Left ventricle myocardium superior (tissue), 1 donor: ENCODE results near the gene EMP3. TPM values are rescaled to one million over a fixed set of nuclear protein-coding genes. Genes with fewer than 3 reads are reported as not detected.
"Not testable (repeated sequence)": the region's sequence is repeated elsewhere in the genome, so short reads cannot be mapped to it uniquely, and the experiment has no call there.

Source experiments
- ATAC-seq: fragments of 200-7000 bp; cut with Tn5 transposase; one replicate; pipeline ENCODE4 v1.9.1; 2020; ENCODE audit warnings: mild to moderate bottlenecking, moderate library complexity
- DNase-seq: peaks from one replicate; pipeline ENCODE4 v3.0.0-alpha.2; 2020
- intact Hi-C: fragments of 100-400 bp; cut with micrococcal nuclease; formaldehyde crosslinking; loops from one replicate; pipeline ENCODE4 v1.11.0; 2022
- long read RNA-seq: library from polyadenylated mRNA; unstranded; transcript quantifications from one replicate; pipeline ENCODE4 v2.0.0, GENCODE V29; 2021
- total RNA-seq: library from RNA; stranded (reverse); fragmentation: NEBNext Ultra II Directional; extraction: Animal tissue kit (Norgen Biotek cat#: 25700); gene quantifications from one replicate; pipeline ENCODE4 v1.2.1, GENCODE V29; 2021
- donor health status: DM: no; HTN: yes; CAD: no; lungs with severe emphysema.

The EMP3 gene, protein sequence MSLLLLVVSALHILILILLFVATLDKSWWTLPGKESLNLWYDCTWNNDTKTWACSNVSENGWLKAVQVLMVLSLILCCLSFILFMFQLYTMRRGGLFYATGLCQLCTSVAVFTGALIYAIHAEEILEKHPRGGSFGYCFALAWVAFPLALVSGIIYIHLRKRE
- total RNA-seq, result 33.8 TPM
- long read RNA-seq, transcript EMP3-201 (5 exons, 876 nt), result major isoform, 24 of 26 reads
- long read RNA-seq, partial matches to known transcripts, result 0 of 26 reads
- long read RNA-seq, other reads (novel, unspliced or antisense), result 0 of 26 reads

DNA sequence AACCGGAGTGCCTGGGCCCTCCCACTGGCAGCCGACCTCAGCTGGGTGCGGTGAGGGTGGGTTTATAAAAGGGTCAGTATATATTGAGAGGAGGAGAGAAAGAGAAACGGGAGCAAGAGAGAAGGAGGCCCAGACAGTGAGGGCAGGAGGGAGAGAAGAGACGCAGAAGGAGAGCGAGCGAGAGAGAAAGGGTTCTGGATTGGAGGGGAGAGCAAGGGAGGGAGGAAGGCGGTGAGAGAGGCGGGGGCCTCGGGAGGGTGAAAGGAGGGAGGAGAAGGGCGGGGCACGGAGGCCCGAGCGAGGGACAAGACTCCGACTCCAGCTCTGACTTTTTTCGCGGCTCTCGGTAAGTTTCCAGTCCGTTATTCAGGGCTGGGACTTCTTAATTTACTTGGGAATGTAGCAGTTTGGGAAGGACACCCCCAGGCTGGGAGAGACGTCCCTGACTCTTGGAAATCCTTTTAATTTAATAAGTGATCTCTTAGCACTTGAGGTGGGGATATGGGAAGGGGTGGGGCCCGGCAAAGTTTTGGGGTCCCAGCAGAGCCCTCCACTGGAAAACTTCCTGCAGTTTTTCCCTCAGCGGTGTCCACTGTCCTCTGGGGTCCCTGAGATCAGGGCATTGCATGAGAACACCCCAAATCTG is at the start of gene EMP3:
TSS of gene EMP3 (plus strand) at position 288 of the 646 bp plus-strand sequence. CDS start 1,293 bp downstream, outside the sequence.
- intact Hi-C loops, result no loop called here
- ATAC-seq (peak; percentile 39), DNase-seq (peak; percentile 85)

DNA sequence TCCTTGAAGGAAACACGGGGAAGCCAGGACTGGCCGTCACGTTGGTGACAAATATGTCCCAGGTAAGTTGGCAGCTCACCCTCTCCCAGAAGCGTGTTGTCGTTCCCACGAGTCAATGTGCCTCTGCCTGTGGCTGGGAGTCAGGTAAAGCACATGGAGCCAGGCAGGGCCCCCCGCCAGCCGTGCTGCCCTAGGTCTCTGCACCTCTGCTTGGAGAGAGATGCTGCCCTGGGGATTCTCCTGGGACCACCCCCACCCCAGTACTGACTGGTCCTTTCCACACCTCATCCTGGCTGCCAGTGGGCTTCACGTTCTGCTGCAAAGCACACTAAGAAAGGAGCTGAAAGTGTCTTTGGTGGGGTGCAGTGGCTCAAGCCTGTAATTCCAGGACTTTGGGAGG is 45.6 kb upstream of the EMP3 start:
- intact Hi-C loops, result no loop called here
- ATAC-seq (no peak), DNase-seq (no peak)

GRCh38 chr19:48283908-48284307 is 41.4 kb upstream of the EMP3 start:
- ATAC-seq, result no peak
- intact Hi-C loops, result no loop called here
- no peak for DNase-seq

DNA sequence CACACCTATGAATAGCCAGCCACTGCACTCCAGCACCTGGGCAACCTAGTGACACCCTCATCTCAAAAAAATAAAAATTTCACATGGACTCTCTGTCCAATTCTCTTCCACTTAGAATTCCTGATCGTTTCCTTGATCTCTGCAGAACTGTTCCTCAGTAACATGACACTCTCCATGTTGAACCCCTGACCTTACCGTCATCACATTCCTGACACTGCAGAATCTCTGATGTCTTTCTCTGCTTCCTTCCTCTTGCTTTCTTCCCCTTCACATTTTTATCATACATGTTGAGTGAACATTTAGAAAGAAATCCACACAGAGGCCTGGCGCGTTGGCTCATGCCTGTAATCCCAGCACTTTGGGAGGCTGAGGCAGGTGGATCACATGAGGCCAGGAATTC is 40.5 kb upstream of the EMP3 start:
- no peak for ATAC-seq
- intact Hi-C loops, result no loop called here
- DNase-seq, result no peak

DNA sequence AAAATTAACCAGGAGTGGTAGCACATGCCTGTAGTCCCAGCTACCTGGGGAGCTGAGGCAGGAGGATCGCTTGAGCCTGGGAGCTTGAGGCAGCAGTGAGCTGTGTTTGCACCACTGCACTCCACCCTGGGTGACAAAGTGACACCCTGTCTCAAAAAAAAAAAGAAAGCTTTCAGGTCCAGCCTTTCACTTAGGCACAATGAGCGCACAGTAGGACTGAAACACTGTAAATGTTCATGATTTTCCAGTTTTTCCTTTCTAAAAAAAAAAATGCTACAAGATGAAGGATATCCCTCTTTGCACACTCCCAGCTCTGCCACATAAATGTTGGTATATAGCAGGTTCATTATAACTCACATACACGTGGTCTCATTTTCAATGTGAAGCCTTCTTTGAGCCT is 37.6 kb upstream of the EMP3 start:
- intact Hi-C loops, result no loop called here
- DNase-seq, result no peak
- no peak for ATAC-seq

GRCh38 chr19:48290401-48290770 is 35.0 kb upstream of the EMP3 start:
- intact Hi-C loops, result no loop called here
- ATAC-seq, result peak; percentile 40
- no peak for DNase-seq

DNA sequence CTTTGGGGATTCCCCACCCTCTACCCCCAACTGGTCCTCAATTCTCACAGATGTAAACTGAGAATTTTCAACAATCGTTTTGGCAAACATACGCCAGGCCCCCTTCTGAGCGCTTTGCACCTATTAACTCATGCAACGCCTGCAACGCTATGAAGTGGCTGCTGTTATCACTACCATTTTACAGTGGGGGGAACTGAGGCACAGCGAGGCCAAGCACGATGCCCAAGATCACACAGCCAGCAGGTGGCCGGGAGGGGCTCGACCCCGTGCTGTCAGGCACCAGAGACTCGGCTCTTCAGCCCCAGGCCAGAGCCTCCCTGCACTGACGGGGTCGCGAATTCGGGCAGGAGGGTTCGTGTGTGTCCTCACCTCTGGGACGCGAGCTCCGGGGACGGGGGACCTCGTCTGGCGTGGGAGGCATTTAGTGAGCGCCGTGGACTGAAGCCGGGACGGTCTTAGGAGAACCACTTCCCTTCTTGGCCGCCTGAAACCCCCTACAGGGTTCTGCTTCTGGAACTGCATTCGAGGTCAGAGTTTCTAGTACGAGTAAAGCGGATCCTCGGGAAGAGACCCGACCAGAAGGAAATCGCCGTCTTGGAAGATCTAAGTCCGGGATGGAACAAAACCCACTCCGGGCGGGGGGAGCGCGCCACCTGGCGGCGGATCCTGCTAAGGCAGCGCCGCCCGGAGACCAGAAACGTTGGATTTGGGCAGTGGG is 34.4 kb upstream of the EMP3 start:
- ATAC-seq (peak; percentile 95), DNase-seq (peak; percentile 87)
- intact Hi-C loops, result no loop called here

- ATAC-seq, DNase-seq, intact Hi-C loops: not testable (repeated sequence)
Observed at GRCh38 chr19:48291489-48291815, 33.9 kb upstream of the EMP3 start.

GRCh38 chr19:48292798-48293197 is 32.6 kb upstream of the EMP3 start:
- ATAC-seq, result no peak
- DNase-seq, result no peak
- intact Hi-C loops, result no loop called here

GRCh38 chr19:48295458-48295857 is 29.9 kb upstream of the EMP3 start:
- ATAC-seq (no peak), DNase-seq (no peak)
- intact Hi-C loops, result no loop called here

GRCh38 chr19:48296963-48297734 is 28.2 kb upstream of the EMP3 start:
- intact Hi-C loops, result no loop called here
- ATAC-seq, result no peak
- DNase-seq, result no peak

- ATAC-seq (no peak), DNase-seq (no peak)
- intact Hi-C loops, result no loop called here
Observed at GRCh38 chr19:48297975-48298374, 27.4 kb upstream of the EMP3 start.

DNA sequence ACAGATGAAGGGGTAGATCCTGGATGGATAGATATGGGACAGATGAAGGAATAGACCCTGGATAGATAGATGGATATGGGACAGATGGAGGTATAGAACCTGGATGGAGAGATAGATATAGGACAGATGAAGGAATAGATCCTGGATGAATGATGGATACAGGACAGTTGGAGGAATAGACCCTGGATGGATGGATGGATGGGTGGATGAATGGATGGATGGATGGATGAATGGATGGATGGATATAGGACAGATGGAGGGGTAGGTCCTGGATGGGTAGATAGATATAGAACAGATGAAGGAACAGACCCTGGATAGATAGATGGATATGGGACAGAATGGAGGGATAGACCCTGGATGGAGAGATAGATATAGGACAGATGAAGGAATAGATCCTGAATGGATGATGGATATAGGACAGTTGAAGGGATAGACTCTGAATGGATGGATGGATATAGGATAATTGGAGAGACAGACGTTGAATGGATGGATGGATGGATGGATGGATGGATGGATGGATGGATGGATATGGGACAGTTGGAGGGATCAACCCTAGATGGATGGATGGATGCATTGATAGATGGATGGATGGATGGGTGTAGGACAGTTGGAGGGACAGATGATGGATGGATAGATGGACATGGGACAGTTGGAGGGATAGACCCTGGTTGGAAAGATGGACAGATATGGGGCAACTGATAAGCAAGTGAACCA is 23.3 kb upstream of the EMP3 start:
- ATAC-seq (no peak), DNase-seq (no peak)
- intact Hi-C loops, result no loop called here

GRCh38 chr19:48302600-48302959 is 22.8 kb upstream of the EMP3 start:
- intact Hi-C loops, result no loop called here
- DNase-seq, result no peak
- no peak for ATAC-seq

DNA sequence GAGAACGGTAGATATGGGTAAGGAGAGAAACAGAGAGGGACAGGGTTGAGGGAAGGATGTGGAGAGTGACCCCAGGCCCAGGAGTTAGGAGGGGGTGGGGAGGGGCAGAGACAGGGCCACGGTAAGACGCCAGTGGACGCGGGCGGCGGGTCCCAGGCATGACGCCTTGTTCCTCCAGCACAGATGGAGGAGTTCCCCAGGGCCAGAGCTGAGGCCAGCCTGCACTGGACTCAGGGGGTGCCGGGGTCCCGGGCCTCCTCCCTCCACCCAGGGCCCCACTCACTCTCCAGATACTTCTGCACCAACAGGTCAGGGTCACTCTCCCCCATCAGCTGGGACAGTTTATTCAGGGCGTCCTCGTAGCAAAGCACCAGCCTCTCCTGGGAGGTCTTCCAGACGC is 22.0 kb upstream of the EMP3 start:
- DNase-seq (no peak), ATAC-seq (no peak)
- intact Hi-C loops, result no loop called here

DNA sequence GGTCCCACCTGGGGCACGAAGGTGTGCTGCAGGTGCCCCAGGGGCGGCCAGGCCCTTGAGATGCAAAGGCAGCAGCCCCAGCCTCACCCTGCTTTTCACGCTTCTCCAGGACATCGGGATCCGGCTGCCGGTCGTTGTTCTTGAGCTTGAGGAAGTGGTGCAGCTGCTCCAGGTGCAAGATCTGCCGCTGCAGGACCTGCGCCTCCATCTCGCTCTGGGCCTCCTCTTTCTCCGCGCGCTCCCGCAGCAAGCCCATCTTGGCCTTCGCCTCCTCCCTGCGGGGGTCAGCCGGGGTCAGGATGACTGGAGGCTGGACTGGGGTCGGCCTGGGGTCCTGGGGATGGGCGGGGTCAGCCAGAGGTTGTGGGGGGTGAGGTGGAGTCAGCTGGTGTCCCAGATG is 21.5 kb upstream of the EMP3 start:
- intact Hi-C loops, result no loop called here
- ATAC-seq (no peak), DNase-seq (no peak)

GRCh38 chr19:48308631-48309586 is 16.4 kb upstream of the EMP3 start:
- DNase-seq, result peak; percentile 42
- peak; percentile 46 for ATAC-seq
- intact Hi-C loops, result no loop called here

- ATAC-seq, intact Hi-C loops: not testable (repeated sequence)
Observed at GRCh38 chr19:48309731-48310130, 15.6 kb upstream of the EMP3 start.

More at GRCh38 chr19:48309731-48310130, 15.6 kb upstream of the EMP3 start:
- DNase-seq, result not testable (repeated sequence)
